GM19455 (cell line): Measurements from ENCODE around the gene BAZ1A.
"Not testable (repeated sequence)": the region's sequence is repeated elsewhere in the genome, so short reads cannot be mapped to it uniquely, and the experiment has no call there.

ENCODE experiments used
- ATAC-seq: cut with Tn5 transposase; IDR thresholded peaks from one replicate; pipeline ENCODE4 v1.9.1; 2021; ENCODE audit not compliant: unreplicated experiment

The BAZ1A gene

GRCh38 chr14:34785223-34786006, 89.7 kb downstream of the BAZ1A start:
- no peak for ATAC-seq

DNA sequence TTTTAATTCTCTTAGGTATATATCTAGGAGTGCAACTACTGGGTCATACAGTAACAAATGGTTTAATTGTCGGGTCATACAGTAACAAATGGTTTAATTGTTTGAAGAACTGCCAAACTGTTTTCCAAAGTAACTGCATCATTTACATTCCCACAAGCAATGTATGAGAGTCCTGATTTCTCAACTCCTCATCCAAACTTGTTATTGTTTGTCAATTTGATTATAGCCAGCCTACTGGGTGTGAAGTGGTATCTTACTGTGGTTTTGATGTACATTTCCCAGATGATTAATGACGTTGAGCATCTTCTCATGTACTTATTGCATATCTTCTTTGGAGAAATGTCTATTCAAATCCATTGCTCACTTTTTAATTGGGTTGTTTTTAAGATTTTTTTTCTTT, 93.1 kb downstream of the BAZ1A start:
- ATAC-seq = no peak

- no peak for ATAC-seq
Measured at GRCh38 chr14:34781242-34781641, 93.9 kb downstream of the BAZ1A start.

DNA sequence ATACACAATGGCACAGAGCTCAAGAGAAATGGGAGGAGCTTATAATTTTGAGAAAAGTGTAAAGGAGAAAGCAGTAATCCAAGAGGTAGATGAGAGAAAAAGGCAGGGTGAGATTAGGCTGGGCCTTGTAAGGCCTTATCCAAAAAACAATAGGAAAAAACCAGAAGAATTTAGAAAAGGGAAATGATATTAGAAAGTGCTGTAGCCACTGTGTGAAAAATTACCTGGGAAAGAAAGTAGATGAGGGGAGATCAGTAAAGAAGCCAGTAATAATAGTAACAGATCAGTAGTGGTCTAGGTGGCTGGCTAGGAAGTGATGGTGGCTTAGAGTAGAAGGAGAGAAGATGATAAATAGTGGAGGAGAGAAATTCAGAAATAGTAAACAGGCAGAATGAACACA, 94.5 kb downstream of the BAZ1A start:
- ATAC-seq = no peak

- ATAC-seq = no peak
Measured at GRCh38 chr14:34778744-34779143, 96.4 kb downstream of the BAZ1A start.

DNA sequence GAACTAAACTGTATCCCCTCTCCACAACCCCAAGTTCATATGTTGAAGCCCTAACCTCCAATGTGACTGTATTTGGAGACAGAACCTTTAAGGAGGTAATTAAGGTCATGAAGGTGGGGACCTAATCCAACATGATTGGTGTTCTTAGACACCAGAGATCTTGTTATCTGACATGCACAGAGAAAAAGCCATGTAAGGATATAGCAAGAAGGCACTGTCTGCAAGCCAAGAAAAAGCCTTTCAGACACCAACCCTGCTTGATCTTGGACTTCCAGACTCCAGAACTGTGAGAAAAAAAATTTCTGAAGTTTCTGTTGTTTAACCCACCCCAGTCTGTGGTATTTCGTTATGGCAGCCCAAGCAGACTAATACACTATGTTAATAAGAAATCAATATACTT, 98.5 kb downstream of the BAZ1A start:
- ATAC-seq = no peak

DNA sequence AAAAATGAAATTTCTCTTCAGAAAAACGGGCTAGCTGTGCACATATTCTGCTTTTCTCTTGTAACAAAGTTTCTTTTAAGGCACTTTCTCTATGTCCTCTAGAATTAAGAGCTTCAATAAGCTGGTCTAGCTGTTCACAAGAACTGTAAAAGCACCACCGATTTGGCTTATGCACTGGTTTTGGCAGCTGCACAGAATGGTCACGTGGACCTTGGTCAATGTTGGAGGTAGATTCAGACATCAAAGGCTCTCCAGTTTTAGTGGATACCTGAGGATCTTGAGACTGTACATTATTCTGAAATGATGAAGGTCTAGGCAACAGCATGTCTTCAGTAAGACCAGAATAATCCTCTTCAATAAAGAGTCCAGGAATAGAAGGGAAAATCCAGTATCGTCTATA, 99.2 kb downstream of the BAZ1A start:
- ATAC-seq = no peak

GRCh38 chr14:34775342-34775741, 99.8 kb downstream of the BAZ1A start:
- no peak for ATAC-seq

- ATAC-seq = no peak
Measured at GRCh38 chr14:34770901-34771300, 104.3 kb downstream of the BAZ1A start.

DNA sequence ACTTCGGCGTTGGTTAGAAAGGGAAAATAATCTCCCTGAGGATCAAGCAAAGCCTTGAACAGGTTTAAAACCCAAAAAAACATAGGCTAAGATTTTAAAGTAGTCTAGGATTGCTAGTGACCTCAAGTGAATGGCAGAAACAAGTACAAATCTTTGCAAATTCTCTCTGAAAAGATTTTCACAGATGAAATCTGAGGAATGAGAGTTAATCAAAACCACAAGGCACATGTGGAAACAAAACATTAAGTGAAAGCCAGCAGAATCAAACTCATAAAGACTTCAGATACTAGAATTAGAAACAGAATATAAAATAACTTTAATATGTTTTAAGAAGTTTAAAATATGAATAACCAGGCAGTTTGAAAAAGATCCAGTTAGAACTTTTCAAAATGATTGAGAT, 108.6 kb downstream of the BAZ1A start:
- no peak for ATAC-seq

DNA sequence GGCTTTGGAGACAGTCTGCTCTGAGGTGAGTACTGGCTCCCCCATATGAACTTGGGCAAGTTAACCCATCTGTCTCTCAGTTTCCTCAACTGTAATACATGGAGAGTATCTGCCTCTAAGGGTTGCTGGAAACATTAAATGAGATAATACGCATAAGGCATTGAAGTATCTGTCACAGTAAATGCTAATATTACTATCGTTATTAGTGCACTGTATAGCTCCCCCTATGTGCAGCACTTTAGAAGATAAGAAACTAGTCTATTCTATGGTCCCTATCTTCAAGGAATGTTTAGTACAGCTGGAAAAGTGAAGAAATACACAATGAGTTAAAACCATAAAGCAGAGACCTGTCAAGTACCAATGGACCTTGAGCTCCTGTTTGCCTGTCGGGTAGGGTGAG, 109.1 kb downstream of the BAZ1A start:
- no peak for ATAC-seq

- no peak for ATAC-seq
Measured at GRCh38 chr14:34755215-34755614, 119.9 kb downstream of the BAZ1A start.

- ATAC-seq = no peak
Measured at GRCh38 chr14:34754687-34755086, 120.5 kb downstream of the BAZ1A start.

- ATAC-seq = no peak
Measured at GRCh38 chr14:34750670-34751069, 124.5 kb downstream of the BAZ1A start.

DNA sequence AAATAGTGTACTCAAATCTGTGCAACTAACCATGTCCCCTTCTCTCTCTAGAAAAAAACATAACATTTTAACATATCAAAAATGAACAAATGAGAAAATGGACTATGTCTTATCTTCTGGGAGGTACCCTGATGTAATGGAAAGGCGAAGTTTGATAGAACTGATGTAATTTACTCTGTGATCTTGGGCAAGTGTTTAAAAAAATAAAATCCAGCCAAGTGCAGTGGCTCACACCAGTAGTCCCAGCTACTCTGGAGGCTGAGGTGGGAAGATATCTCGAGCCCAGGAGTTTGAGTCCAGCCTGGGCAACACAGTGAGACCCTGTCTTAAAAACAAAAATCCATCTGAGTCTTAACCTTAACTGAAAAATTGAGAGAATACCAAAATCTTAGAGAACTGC, 124.9 kb downstream of the BAZ1A start:
- no peak for ATAC-seq

DNA sequence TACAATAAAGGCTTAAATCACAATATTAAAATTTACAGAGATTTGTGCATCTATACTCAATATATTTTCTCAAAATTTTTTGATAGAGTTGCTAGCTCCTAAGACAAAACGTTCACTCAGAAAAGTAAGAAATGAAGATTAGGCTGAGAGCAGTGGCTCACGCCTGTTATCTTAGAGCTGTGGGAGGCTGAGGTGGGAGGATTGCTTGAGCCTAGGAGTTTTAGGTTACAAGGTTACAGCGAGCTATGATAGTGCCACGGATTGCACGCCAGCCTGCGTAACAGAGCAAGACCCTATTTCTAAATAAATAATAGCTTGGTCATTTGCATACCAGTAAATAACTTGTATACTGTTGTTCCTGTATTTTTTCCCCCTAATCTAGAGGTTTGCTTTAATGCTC, 125.8 kb downstream of the BAZ1A start:
- ATAC-seq = no peak

DNA sequence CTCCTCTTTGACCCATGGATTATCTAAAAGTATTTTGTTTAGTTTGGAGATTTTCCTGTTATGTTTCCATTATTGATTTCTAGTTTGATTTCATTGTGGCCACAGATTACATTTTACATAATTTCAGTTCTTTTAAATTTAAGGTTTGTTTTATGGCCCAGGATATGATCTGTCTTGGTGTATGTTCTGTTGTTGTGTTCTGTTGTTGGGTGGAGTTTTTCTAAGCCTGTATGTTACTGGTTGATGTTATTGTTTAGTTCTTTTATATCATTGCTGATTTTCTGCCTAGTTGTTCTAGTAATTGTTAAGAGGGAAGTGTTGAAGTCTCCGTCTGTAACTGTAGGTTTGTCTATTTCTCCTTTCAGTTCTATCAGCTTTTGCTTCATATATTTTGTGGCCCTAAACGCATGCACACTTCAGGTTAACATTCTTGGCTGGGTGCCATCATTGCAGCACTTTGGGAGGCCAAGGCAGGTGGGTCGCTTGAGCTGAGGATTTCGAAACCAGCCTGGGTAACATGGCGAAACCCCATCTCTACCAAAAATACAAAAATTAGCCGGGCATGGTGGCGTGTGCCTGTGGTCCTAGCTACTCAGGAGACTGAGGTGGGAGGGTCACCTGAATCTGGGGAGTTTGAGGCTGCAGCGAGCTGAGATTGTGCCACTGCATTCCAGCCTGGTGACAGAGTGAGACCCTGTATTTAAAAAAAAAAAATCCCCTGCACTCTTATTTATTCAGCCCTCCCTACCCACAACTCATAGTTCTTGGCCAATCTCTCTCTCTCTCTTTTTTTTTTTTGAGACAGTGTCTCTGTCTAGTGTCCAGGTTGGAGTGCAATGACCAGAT, 132.7 kb downstream of the BAZ1A start:
- ATAC-seq = no peak

- ATAC-seq = no peak
Measured at GRCh38 chr14:34741840-34742239, 133.3 kb downstream of the BAZ1A start.

- not testable (repeated sequence) for ATAC-seq
Measured at GRCh38 chr14:34740139-34740538, 135.0 kb downstream of the BAZ1A start.

DNA sequence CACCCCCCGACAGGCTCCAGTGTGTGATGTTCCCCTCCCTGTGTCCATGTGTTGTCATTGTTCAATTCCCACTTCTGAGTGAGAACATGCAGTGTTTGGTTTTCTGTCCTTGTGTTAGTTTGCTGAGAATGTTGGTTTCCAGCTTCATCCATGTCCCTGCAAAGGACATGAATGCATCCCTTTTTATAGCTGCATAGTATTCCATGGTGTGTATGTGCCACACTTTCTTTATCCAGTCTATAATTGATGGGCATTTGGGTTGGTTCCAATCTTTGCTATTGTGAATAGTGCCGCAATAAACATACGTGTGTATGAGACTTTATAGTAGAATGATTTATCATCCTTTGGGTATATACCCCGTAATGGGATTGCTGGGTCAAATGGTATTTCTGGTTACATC, 138.1 kb downstream of the BAZ1A start:
- not testable (repeated sequence) for ATAC-seq

DNA sequence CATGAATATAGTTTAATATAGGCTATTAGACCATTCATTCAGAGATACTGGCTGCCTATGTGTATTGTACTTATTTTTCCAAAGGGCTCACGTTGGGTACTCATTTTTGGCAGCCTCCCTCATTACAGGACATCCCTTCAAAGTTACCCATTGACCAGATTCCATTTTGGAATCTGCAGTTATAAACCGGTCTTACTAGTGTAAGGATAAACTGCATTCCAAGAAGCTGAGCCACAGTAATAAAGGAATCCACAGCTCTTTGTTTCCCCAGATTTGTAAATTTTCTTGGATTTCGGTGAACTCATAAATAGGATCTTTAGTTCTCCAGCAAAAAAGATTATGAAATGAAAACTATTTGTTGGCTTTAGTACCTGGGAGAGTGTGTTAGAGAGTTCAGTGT, 141.9 kb downstream of the BAZ1A start:
- ATAC-seq = no peak

- ATAC-seq = no peak
Measured at GRCh38 chr14:34732802-34733201, 142.4 kb downstream of the BAZ1A start.
